ENCODE data around the gene TRABD.

DNA sequence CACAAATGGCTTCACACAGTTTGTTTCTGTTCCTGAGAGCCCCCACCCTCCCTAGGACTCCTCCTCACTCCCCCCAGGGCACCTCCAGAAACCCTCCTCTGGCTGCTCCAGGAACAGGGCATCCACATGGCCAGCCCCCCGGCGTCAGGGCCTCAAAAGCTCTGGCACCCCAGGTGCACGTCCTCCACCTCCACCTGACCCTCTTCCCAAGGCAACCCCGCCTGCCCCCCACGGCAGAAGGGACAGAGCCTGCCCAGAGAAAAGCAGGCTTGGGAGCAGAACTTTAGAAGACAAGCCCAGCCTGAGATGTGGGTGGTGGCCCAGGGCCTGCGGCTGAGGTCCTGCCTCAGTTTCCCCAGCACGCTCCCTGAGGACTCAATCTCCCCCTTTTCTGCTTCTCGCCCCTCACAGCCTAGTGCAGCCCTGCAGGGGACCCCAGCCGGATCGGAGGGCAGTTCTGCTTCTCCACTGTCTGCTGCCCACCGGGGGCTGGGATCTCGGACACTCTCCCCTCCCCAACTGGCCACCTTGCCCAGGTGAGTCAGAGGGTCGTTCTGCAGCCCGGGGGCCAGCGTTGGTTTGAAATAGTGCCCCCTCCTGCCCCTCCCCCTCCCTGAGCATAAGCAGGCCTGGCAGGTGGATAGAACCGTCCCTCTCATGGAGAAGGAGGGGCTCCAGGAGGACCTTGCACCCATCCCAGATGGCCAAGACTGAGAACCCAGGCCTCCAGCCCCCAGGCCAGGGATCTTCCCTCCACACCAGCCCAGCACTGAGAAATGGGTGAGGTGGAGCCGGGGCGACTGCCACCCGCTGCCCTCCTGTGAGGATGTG, 2.4 kb upstream of the TRABD start:
- TF ChIP-seq POLR2AphosphoS5 (IDR thresholded peaks at IDR 0.05; ENCODE audit: low read depth, low read length) (no peak), POLR2A (IDR thresholded peaks at IDR 0.05; ENCODE audit: low read depth, low read length) (no peak), TAF1 (IDR thresholded peaks at IDR 0.05; ENCODE audit: borderline replicate concordance, low read depth, low read length) (no peak)
